GM21529 (cell line): ENCODE measurements around the gene B3GALT5.
"Not testable (repeated sequence)": the region's sequence is repeated elsewhere in the genome, so short reads cannot be mapped to it uniquely, and the experiment has no call there.

Source experiments
- ATAC-seq: cut with Tn5 transposase; IDR thresholded peaks from one replicate; pipeline ENCODE4 v1.9.1; 2021; ENCODE audit not compliant: unreplicated experiment

Gene B3GALT5

GRCh38 chr21:39689860-39690259, 77.1 kb downstream of the B3GALT5 start:
- ATAC-seq = not testable (repeated sequence)

DNA sequence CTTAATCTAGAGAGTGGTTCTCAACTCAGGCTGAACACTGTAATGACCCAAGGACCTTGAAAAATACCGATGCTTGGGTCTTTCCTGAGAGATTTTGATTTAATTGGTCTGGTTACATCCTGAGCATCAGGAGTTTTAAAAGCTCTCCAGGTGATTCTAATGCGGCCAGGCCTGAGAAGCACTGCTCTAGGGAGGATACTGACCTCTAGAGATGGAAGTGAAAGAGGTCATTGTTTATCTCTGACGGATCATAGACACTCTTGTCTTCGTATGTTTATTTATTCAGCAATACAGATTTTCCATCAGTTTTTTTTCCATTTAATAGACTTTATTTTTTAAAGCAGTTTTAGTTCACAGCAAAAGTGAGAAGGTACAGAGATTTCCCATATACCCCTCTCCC, 77.7 kb downstream of the B3GALT5 start:
- no peak for ATAC-seq

DNA sequence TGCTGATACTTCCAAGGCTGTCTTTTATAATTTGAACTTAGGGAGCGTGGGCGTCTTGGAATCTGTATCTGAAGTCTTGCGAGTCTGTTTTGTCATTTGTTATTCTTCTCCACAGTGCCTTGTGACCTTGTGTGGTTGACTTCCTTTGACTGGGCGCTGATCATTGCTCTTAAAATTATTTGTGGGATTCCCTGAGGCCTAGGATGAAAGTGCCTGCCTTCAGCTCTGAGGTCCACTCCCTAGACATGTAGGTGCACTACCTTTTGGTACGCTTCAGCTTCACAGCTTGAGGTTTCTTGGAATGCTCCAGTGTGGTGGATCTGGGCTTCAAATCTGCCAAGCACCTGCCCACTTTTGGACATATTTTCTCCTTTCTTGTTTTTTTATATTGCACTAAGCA, 82.0 kb downstream of the B3GALT5 start:
- no peak for ATAC-seq

GRCh38 chr21:39696196-39696595, 83.5 kb downstream of the B3GALT5 start:
- no peak for ATAC-seq

- no peak for ATAC-seq
These were observed 83.9 kb downstream of the B3GALT5 start for GRCh38 chr21:39696618-39697017.

GRCh38 chr21:39700318-39700717, 87.6 kb downstream of the B3GALT5 start:
- ATAC-seq = no peak

GRCh38 chr21:39703578-39703977, 90.8 kb downstream of the B3GALT5 start:
- ATAC-seq = no peak

DNA sequence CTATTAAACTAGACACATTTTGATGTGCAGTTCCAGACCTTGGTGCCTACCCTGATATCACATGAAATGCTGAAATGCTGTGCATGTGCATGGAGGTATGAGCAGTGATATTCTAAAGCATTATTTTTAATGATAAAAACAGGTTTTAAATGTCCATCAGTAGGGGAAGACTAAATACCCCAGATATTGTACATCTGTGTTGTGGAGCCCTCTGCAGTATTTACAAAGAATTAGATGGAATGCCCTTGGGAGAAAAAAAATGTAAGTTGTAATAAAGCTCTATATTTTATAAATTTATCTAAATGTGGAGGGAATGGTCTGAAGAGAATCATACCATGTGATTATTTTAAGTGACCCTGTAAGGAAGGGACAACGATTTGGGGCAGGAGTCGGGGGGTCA, 93.1 kb downstream of the B3GALT5 start:
- ATAC-seq = no peak

- ATAC-seq = no peak
These were observed 94.6 kb downstream of the B3GALT5 start for GRCh38 chr21:39707316-39707715.

DNA sequence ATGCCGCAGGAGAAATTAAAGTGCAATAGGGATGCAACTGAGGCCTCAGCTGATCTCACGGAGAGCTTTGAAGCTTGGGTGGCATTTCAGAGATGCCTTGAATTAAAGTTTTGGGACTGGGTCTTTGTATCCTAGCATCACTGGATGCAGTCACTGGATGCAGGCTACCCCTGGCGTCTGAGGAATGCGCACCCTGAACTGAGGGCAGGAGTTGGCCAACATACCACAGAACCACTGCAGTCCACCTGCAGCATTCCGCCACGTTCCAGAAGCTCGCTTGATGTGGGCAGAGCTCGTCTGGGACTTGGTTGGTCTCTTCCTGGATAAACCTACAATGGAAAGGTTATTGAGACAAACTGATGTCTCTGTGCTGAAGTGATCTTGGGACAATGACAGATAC, 98.1 kb downstream of the B3GALT5 start:
- no peak for ATAC-seq

GRCh38 chr21:39712273-39712672, 99.5 kb downstream of the B3GALT5 start:
- ATAC-seq = no peak

- no peak for ATAC-seq
These were observed 100.2 kb downstream of the B3GALT5 start for GRCh38 chr21:39712976-39713375.

DNA sequence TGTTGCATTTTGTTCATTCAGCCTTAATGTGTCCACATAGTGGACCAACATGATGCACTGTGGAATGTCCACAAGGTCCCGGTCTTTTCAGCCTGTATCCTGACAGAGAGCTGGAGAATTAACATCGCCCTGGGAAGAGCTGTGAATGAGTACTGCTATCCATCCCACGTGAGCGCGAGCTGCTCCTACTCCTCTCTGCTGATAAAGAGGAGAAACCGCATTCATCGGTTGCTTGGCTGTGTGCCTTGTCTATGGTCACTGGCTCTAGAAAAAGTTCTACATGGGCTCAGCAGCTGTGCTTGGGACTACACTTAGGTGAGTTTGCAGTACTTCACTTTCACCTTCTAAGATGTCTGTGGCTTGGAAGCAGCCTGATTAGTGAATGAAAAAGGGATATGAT, 101.2 kb downstream of the B3GALT5 start:
- ATAC-seq = no peak

DNA sequence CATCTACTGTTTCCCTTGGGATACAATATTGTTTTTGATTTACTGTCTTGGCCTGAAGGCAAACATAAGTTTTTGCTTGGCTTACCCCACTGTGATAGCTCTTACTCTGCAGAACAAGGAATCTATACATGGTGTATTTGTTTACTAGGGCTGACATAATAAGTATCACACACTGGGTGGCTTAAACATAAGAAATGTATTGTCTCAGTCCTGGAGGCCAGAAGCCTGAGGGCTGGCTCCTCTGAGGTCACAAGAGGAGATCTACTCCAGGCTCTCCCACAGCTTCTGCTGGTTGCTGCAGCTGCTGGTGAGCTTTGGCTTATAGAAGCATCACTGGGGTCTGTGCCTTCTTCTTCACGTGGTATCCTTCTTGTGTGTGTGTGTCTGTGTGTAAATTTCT, 101.6 kb downstream of the B3GALT5 start:
- ATAC-seq = no peak

GRCh38 chr21:39715804-39716397, 103.2 kb downstream of the B3GALT5 start:
- ATAC-seq = no peak

- no peak for ATAC-seq
These were observed 107.5 kb downstream of the B3GALT5 start for GRCh38 chr21:39720126-39720778.

- no peak for ATAC-seq
These were observed 109.1 kb downstream of the B3GALT5 start for GRCh38 chr21:39721885-39722284.
